GM21737 (cell line): Measurements from ENCODE around the gene YAP1.
"Not testable (repeated sequence)": the region's sequence is repeated elsewhere in the genome, so short reads cannot be mapped to it uniquely, and the experiment has no call there.

Source experiments
- ATAC-seq: cut with Tn5 transposase; IDR thresholded peaks from one replicate; pipeline ENCODE4 v1.9.1; 2021; ENCODE audit warnings: mild to moderate bottlenecking, moderate library complexity; ENCODE audit not compliant: unreplicated experiment

The YAP1 gene

GRCh38 chr11:102196816-102197215 lies 86.6 kb downstream of the YAP1 start:
- no peak for ATAC-seq

DNA sequence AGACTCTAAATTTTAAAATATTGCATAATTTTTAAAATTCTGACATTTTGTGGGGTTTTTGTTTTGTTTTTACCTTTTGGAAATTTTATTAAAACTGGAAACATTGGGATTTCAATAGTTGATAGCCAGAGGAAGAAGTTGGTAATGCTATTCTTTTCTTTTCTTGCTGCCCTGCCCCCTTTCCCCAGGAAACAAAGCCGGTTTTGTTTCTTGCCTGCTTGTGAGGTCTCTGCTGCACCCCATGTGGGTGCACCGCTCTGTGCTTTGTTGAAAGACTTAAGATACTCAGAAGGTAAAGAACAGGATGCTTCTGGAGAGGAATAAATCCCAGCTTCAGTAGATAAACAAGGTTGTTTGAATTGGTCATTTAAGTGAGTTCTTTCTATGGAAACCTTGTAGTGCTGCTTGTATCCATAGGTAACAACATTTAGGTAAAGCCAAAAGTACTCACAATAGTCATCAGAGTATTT lies 87.5 kb downstream of the YAP1 start:
- ATAC-seq: no peak

DNA sequence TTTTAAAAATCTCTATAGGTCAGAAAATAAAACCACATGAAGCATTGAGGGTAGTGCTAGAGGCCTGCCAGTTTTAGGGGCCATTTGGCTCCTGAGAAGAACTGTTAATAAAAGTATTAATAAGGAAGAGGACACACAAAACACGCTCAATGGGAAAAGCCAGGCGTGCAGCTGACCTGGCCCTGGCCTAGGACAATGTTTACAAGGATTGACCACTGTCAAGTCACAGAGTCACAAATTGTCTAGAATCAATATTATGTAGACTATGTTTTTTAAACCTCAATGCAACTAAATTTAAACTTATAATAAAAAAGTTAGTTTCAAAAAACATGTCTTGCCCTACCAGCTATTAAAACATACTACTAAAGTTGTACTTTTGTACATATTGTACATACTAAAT lies 89.4 kb downstream of the YAP1 start:
- no peak for ATAC-seq

DNA sequence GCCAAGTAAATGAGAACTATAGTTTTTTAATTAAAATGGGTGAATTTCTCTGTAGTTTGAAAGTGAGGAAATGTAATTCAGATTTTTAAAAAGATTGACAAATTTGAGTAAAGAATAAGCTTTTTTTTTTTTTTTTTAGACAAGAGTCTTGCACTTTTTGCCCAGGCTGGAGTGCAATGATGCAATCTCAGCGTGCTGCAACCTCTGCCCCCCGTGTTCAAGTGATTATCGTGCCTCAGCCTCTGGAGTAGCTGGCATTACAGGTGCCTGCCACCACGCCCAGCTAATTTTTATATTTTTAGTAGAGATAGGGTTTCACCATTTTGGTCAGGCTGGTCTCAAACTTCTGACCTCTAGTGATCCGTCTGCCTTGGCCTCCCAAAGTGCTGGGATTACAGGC lies 90.1 kb downstream of the YAP1 start:
- ATAC-seq: not testable (repeated sequence)

- no peak for ATAC-seq
Measured at GRCh38 chr11:102201776-102202175, 91.5 kb downstream of the YAP1 start.

GRCh38 chr11:102202972-102203371 lies 92.7 kb downstream of the YAP1 start:
- no peak for ATAC-seq

- no peak for ATAC-seq
Measured at GRCh38 chr11:102204174-102204573, 93.9 kb downstream of the YAP1 start.

DNA sequence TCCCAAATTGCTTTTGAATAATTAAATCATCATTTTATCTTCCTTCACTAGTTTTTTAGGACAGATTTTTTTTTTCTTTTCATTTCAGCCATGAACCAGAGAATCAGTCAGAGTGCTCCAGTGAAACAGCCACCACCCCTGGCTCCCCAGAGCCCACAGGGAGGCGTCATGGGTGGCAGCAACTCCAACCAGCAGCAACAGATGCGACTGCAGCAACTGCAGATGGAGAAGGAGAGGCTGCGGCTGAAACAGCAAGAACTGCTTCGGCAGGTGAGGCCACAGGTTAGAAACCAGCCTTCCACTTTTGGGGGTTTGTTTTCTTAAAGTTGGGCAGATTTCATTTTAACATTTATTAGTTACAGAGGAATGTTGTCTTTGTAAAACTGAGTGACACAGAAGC lies 95.6 kb downstream of the YAP1 start:
- no peak for ATAC-seq

DNA sequence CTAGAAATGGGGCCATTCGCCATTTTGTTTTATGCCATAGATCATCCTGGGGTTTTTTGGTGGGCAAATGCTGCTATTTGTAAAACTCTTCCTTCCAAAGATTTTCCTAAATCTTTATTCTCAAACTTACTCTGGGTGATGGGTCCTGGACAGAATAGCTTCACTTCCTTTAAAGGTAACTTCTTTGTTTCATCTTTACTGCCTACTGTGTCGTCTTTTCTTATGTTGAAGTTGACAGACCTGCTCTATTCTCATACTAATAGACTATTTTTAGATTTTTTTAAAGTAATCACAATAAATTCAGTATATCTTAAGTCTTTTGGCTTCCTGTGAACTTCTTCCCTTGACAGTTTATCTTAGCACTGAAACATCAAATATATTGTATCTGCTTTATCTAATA lies 98.6 kb downstream of the YAP1 start:
- no peak for ATAC-seq

DNA sequence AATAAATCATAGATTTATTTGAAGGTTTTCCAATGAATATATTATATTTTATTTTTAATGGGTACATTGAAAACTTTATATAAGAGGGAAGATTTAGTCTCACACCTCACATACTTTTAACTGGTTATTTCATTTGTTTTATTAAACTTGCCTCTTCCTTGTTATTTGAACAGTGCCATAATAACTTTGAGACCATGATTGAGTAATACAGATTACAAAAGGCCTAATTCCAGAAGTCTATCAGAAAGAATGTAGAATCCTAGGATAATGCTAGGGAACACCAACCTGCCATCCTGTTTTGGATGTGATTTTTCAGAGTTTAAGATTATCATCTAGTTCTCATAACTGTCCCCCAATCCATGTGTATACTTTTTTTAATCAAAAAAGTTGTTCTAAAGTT lies 104.4 kb downstream of the YAP1 start:
- ATAC-seq: no peak

- ATAC-seq: no peak
Measured at GRCh38 chr11:102216433-102217075, 106.3 kb downstream of the YAP1 start.

GRCh38 chr11:102220728-102221467 lies 110.7 kb downstream of the YAP1 start:
- no peak for ATAC-seq

DNA sequence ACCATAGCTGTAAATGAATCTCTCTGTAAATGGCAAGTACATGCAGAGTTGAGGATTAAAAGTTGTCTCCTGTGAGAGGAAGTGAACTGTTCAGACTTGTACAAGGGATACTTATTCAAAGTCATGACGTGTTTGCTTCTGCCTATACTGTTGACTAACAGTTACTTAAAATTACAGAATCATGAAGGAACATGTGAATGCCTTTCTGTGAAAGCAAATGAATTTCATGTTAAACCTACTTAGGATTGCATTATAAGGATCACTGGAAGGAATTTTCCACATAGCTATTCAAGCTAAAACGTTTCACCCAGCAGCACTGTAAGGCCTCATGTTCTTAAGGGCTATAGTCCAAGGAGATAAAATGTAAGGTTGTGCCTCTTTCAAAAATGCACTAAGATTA lies 113.6 kb downstream of the YAP1 start:
- no peak for ATAC-seq

GRCh38 chr11:102225689-102226568 lies 115.7 kb downstream of the YAP1 start:
- ATAC-seq: no peak

- ATAC-seq: no peak
Measured at GRCh38 chr11:102226702-102227490, 116.6 kb downstream of the YAP1 start.

DNA sequence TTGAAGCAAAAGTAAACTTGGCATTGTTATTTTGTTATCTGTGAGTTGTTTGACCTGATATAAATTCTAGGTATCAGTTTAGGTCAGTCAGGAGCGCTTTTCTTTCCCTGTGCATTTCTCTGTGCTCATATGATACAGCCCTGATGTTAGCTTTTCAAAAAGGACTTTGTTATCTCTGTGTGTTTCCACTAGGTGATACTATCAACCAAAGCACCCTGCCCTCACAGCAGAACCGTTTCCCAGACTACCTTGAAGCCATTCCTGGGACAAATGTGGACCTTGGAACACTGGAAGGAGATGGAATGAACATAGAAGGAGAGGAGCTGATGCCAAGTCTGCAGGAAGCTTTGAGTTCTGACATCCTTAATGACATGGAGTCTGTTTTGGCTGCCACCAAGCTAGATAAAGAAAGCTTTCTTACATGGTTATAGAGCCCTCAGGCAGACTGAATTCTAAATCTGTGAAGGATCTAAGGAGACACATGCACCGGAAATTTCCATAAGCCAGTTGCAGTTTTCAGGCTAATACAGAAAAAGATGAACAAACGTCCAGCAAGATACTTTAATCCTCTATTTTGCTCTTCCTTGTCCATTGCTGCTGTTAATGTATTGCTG lies 119.4 kb downstream of the YAP1 start:
- no peak for ATAC-seq

- no peak for ATAC-seq
Measured at GRCh38 chr11:102230186-102230585, 119.9 kb downstream of the YAP1 start.

GRCh38 chr11:102230911-102231310 lies 120.7 kb downstream of the YAP1 start:
- ATAC-seq: no peak

DNA sequence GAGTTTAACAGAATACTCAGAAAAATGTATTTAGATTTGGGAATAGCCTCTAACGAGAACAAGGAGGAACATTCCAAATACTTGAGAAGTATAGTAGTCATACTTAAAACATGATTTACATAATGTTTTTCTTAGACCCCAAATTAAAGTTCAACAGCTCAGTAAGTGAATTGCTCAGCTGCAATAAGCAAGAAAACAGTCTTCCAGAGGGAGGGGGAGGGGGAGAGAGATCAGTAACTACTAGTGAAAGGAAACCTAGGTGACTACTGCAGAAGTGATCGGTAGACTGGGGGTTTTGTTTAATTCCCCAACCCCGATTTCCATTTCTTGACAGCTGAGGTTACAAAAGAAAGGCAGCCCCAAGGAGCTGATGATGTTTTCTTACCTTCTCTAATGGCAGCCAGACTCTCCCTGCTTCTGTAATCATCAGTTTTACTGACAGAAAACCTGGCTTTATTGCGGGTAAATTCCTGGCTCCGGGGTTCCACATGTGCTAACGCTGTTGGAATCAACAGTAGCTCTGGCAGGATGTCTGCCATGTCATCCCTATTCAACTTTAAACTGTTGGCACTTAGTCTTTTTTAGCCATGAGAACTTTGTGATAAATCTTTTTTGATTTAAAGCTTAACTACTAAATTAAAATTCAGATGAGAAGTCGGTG lies 124.7 kb downstream of the YAP1 start:
- ATAC-seq: no peak
